Measurements from ENCODE around the gene DGKQ.

Gene DGKQ

GRCh38 chr4:970854-971520, 2.4 kb downstream of the DGKQ start:
- no peak overlapping the region for H3K4me3 ChIP-seq (ENCODE audit: low read depth, low read length)
- DNase-seq (ENCODE audit: low read depth): no peak
- no peak for TF ChIP-seq CTCF (IDR thresholded peaks at IDR 0.05; ENCODE audit: insufficient read depth, low read depth, low read length, missing control alignments)

- TF ChIP-seq CTCF (IDR thresholded peaks at IDR 0.05; ENCODE audit: insufficient read depth, low read depth, low read length, missing control alignments): no peak
- DNase-seq (ENCODE audit: low read depth): no peak
- no peak overlapping the region for H3K4me3 ChIP-seq (ENCODE audit: low read depth, low read length)
These were observed 3.2 kb downstream of the DGKQ start for GRCh38 chr4:970046-970745.

- no peak for DNase-seq (ENCODE audit: low read depth)
- TF ChIP-seq CTCF (IDR thresholded peaks at IDR 0.05; ENCODE audit: insufficient read depth, low read depth, low read length, missing control alignments): no peak
- H3K4me3 ChIP-seq (ENCODE audit: low read depth, low read length): no peak overlapping the region
These were observed 4.6 kb downstream of the DGKQ start for GRCh38 chr4:968621-969394.

GRCh38 chr4:968221-968620, 5.1 kb downstream of the DGKQ start:
- DNase-seq (ENCODE audit: low read depth): no peak
- no peak overlapping the region for H3K4me3 ChIP-seq (ENCODE audit: low read depth, low read length)
- TF ChIP-seq CTCF (IDR thresholded peaks at IDR 0.05; ENCODE audit: insufficient read depth, low read depth, low read length, missing control alignments): no peak

GRCh38 chr4:967113-968104, 6.0 kb downstream of the DGKQ start:
- DNase-seq (ENCODE audit: low read depth): no peak
- H3K4me3 ChIP-seq (ENCODE audit: low read depth, low read length): no peak overlapping the region
- no peak for TF ChIP-seq CTCF (IDR thresholded peaks at IDR 0.05; ENCODE audit: insufficient read depth, low read depth, low read length, missing control alignments)
